GM12874 (cell line): Measurements from ENCODE around the gene PNLIPRP1.

Experiments
- TF ChIP-seq, protein P1 (sequence below): IDR thresholded peaks from 2 replicates; pipeline ENCODE4 v1.5.1; 2011; ENCODE audit warnings: low read depth, mild to moderate bottlenecking, control low read depth, low read length, moderate library complexity; ENCODE audit not compliant: insufficient read depth

The PNLIPRP1 gene

DNA sequence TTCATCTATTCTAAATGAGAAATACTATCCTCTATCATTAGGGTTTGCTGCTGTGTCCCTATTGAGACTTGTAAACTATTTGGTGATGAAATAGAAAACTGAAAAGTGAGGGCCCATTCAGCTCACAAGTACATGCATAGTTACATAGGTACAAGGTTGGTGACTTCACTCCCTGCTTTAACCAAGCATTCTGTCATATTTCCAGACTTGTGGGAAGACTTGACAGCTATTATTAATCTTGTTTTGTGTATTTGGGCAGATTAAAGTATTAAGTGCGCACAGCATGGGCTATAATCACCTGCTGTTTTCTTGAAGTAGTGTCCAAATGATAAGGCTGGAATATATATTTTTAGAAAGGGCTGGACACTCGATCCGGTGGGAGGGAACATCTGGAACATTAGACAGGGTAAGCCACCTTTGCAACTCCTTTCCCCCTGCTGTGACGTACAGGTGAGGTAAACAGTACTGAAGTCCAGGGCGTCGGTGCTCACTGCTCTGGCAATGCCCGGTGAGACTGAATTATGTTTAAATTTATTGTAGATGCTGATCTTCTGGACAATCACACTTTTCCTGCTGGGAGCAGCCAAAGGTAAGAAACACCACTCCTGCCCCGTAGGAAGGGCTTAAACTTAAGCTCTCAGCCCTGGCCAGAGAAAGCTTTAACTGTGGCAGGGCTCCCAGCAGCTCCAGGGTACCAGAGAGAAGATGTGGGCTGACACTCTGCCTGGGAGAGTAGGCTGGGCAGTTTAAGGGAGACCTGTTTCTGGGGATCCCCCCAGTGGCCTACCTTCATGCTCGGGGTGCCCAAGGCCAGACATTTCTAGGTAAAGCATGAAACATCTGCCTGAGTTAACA lies at the start of gene PNLIPRP1:
TSS of gene PNLIPRP1 (plus strand) at position 370 of the 855 bp plus-strand sequence. CDS start at position 541, 171 bp downstream.
- TF ChIP-seq, protein P1, sequence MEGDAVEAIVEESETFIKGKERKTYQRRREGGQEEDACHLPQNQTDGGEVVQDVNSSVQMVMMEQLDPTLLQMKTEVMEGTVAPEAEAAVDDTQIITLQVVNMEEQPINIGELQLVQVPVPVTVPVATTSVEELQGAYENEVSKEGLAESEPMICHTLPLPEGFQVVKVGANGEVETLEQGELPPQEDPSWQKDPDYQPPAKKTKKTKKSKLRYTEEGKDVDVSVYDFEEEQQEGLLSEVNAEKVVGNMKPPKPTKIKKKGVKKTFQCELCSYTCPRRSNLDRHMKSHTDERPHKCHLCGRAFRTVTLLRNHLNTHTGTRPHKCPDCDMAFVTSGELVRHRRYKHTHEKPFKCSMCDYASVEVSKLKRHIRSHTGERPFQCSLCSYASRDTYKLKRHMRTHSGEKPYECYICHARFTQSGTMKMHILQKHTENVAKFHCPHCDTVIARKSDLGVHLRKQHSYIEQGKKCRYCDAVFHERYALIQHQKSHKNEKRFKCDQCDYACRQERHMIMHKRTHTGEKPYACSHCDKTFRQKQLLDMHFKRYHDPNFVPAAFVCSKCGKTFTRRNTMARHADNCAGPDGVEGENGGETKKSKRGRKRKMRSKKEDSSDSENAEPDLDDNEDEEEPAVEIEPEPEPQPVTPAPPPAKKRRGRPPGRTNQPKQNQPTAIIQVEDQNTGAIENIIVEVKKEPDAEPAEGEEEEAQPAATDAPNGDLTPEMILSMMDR = no peak

DNA sequence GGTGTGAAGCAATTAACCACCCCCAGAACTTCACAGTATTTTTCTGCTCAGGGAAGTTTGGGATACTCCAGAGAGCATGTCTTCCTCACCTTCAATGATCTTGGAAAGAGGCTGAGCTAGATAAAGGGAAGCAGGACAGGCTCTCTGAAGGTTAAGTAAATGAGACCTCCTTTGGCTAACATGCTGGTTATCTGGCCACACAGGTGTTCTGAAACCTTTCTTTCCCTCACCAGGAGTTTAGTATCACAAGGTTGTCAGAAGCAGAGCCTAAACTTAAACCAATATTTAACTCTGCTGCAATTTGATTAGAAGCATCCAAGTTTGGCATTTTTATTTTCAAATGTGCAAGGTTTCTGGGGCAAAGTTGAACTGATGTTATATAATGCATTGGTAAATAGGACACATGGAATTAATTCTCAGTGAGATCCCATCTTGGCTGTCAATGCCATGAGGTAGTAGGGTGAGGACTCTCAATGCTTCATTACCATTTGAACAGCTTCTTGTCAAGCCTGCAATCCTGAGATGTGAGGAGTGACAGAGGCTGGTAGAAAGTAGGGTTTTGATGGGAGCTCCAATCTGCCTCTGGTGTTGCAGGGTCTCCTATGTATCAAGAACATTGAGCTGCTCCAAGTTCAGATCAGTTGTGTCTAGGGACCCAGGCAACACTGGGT lies 48.6 kb upstream of the PNLIPRP1 start:
- TF ChIP-seq, protein P1 = no peak

DNA sequence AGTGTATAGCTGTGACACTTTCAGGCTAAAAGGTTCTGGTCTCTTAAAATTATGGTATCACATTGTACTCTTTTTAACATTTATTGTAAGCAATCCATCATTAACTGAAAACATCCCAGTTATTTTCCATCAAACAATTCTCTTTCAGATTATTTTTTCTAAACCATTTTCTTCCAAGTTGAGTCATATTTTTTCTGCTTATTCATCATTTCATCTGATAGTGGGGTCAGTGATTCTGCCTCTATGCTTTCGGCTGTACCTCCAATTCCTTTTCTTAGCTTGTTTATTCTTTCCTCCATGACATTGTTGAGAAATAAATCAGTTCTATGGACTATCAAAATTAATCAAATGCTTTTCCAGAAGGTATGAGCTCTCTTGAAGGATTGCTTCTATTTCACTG lies 45.6 kb upstream of the PNLIPRP1 start:
- TF ChIP-seq, protein P1 = no peak

DNA sequence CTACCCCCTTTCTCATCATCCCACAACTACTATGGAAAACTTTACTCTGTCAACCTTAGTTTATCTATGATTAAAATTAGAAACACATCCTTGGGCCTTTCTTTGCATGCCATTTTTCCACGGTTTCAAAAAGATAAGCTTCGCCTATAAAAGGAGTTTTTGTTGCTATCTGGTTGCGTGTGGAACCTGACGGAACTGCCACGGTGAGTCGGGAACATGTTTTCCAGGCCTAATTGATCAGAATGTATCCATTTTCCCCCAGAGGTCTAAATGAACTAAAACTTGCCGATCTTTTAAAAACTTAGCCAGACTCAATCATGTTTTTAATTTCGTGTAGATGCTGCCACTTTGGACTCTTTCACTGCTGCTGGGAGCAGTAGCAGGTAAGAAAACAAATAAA lies 45.0 kb upstream of the PNLIPRP1 start, which contains the start of gene PNLIP:
TSS of gene PNLIP (plus strand) at position 176 of the 400 bp plus-strand sequence. CDS start at position 338, 162 bp downstream.
- TF ChIP-seq, protein P1 = no peak

DNA sequence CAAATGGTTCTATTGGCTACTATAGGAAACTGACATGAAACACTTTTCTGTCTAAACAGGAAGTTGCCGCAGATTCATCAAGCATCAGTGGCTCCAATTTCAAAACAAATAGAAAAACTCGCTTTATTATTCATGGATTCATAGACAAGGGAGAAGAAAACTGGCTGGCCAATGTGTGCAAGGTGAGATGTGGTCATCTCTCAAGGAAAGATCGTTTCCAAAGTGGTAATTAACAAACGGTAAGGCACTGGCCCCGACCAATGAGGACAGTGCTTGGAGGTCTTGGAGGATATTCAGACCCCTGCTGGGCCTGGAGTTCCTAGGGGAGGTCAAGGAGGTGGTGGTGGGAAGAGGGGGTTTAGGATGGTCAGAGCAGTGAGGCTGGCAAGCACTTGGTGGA lies 42.5 kb upstream of the PNLIPRP1 start:
- TF ChIP-seq, protein P1 = no peak

DNA sequence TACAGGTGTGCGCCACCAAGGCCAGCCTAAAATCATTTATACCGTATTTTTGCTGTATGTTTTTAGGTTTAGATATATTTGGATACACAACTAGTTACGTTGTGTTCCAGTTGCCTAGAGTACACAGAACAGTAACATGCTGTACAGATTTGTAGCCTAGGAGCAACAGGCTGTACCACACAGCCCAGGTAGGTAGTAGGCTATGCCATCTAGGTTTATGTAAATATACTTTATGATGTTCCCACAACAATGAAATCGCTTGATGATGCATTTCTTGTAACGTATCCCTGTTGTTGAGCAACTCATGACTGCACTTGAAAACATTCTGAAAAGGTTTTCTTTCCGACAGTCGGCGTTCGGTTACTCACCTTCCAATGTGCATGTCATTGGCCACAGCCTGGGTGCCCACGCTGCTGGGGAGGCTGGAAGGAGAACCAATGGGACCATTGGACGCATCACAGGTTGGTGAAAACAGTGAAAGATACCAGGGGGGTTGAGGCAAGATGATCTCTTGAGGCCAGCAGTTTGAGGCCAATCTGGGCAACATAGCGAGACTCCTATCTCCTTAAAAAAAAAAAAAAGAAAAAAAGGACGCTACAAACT lies 37.3 kb upstream of the PNLIPRP1 start:
- TF ChIP-seq, protein P1 = no peak

DNA sequence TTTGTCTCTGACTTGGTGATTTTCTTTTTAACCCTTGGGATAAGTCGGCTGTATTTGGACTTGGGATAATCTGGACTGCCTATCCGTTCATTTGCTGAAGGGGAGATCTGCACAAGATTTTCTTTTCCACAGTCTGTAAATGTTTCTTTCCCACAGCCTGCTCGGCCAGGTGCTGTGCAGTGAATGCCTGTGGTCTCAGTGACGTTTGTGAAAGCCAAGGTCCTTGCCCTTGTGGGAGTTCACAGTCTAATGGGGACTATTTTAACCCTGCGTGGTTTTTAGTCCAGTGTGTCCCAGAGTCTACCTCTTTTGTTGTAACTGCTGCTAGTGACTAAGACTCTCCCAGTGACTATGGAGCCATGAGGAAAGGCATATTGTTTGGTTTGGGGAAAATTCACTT lies 36.1 kb upstream of the PNLIPRP1 start:
- TF ChIP-seq, protein P1 = no peak
